Measurements from ENCODE around the gene CATSPERD. TPM values are rescaled to one million over a fixed set of nuclear protein-coding genes. Genes with fewer than 3 reads are reported as not detected.
A peak's percentile ranks its signal among the peaks of the same experiment; 100 is the strongest.

Gene CATSPERD
- total and polyA plus RNA-seq, 7 donors: not detected

- peak in 2 of 4 donors; percentile 3 to 6 for ATAC-seq
Measured at GRCh38 chr19:5782322-5782721, 61.9 kb downstream of the CATSPERD start.

GRCh38 chr19:5782945-5783919, 62.8 kb downstream of the CATSPERD start:
- 73 to 78% (median 75%) methylated on average over 46 to 48 of the region's 48 CpGs for WGBS, 3 donors
- DNase-seq (no peak), ATAC-seq (peak in 2 of 4 donors; percentile 16 to 28)
- H3K27ac ChIP-seq: no peak overlapping the region
- H3K36me3 ChIP-seq (ENCODE audit: insufficient read depth in 1 of 2, low read depth in 1 of 2): peaks cover 0 to 47% of the 10 kb centered on the region in 2 donors
- H3K9me3 ChIP-seq: no peaks in the 10 kb centered on the region
- no peak overlapping the region for H3K4me3 ChIP-seq
- intact Hi-C loops (cut with DNase I): no loop called here
- no peaks in the 10 kb centered on the region for H3K4me1 ChIP-seq
- TF ChIP-seq, protein P1, sequence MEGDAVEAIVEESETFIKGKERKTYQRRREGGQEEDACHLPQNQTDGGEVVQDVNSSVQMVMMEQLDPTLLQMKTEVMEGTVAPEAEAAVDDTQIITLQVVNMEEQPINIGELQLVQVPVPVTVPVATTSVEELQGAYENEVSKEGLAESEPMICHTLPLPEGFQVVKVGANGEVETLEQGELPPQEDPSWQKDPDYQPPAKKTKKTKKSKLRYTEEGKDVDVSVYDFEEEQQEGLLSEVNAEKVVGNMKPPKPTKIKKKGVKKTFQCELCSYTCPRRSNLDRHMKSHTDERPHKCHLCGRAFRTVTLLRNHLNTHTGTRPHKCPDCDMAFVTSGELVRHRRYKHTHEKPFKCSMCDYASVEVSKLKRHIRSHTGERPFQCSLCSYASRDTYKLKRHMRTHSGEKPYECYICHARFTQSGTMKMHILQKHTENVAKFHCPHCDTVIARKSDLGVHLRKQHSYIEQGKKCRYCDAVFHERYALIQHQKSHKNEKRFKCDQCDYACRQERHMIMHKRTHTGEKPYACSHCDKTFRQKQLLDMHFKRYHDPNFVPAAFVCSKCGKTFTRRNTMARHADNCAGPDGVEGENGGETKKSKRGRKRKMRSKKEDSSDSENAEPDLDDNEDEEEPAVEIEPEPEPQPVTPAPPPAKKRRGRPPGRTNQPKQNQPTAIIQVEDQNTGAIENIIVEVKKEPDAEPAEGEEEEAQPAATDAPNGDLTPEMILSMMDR (IDR thresholded peaks at IDR 0.05): no peak
- no peaks in the 10 kb centered on the region for H3K27me3 ChIP-seq (ENCODE audit: insufficient read depth in 3 of 3, low read length in 2 of 3)

More at GRCh38 chr19:5782322-5782721, 61.9 kb downstream of the CATSPERD start:
- intact Hi-C loops (cut with DNase I): no loop called here
- Histone ChIP-seq H3K4me1 (no peaks in the 10 kb centered on the region), H3K27ac (no peak overlapping the region), H3K27me3 (ENCODE audit: insufficient read depth in 3 of 3, low read length in 2 of 3) (no peaks in the 10 kb centered on the region), H3K4me3 (no peak overlapping the region), H3K36me3 (ENCODE audit: insufficient read depth in 1 of 2, low read depth in 1 of 2) (peaks cover 0 to 37% of the 10 kb centered on the region in 2 donors), H3K9me3 (no peaks in the 10 kb centered on the region)
- TF ChIP-seq, protein P1 (IDR thresholded peaks at IDR 0.05): no peak
- 77 to 84% (median 82%) methylated on average over 9 of the region's 9 CpGs for WGBS, 3 donors
- DNase-seq: no peak

DNA sequence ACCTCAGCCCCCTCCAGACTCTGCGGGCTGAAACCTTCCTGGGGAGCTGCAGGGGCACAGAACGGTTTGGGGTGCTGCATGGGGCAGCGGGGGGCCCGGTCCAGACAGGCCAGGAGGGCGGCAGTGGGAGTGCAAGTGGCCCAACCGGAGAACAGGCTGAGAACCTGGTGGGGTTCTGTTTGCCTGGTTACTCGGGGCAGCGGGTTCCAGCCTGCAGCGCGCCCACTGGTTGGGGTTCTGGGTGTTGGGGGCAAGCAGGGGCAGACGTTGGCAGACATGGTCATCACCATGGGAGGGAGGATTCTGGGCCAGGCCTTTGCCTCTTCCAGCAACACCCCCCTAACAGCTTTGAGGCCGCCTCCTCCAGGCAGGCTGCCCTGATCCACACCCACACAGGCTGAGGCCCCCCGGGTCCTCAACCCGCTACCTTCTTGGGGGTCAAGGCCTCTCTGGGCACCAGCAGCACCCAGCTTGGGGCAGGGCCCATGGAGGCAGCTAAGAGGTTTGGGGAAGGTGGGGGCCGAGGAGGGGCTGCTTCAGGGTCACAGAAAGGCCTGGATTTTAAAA, 64.2 kb downstream of the CATSPERD start, which contains the start of gene PRR22:
Gene PRR22, minus strand, starts transcription at position 166 of the 567 bp plus-strand sequence. Its CDS starts 86 bp downstream, at position 80.
- H3K4me3 ChIP-seq: no peak within 1 kb of the TSS
- ATAC-seq (peak in 1 of 4 donors; percentile 15), DNase-seq (no peak)
- H3K4me1 ChIP-seq: peaks cover under 1% of the 10 kb centered on the region
- H3K27ac ChIP-seq: no peak within 1 kb of the TSS
- H3K27me3 ChIP-seq (ENCODE audit: insufficient read depth in 3 of 3, low read length in 2 of 3): no peaks in the 10 kb centered on the region
- 88 to 94% (median 88%) methylated on average over 15 of the region's 15 CpGs for WGBS, 3 donors
- TF ChIP-seq, protein P1 (IDR thresholded peaks at IDR 0.05): no peak
- no peaks in the 10 kb centered on the region for H3K9me3 ChIP-seq
- peaks cover 4 to 61% of the 10 kb centered on the region in 2 donors for H3K36me3 ChIP-seq (ENCODE audit: insufficient read depth in 1 of 2, low read depth in 1 of 2)
- intact Hi-C loops (cut with DNase I): no loop called here

- H3K36me3 ChIP-seq (ENCODE audit: insufficient read depth in 1 of 2, low read depth in 1 of 2): peaks cover 4 to 66% of the 10 kb centered on the region in 2 donors
- WGBS, 3 donors: 89 to 91% (median 90%) methylated on average over 36 to 37 of the region's 37 CpGs
- no peak overlapping the region for H3K27ac ChIP-seq
Measured at GRCh38 chr19:5785423-5785822, 65.0 kb downstream of the CATSPERD start.

More at GRCh38 chr19:5785423-5785822, 65.0 kb downstream of the CATSPERD start:
- TF ChIP-seq, protein P1 (IDR thresholded peaks at IDR 0.05): no peak
- intact Hi-C loops (cut with DNase I): no loop called here
- Histone ChIP-seq H3K4me3 (no peak overlapping the region), H3K9me3 (no peaks in the 10 kb centered on the region), H3K27me3 (ENCODE audit: insufficient read depth in 3 of 3, low read length in 2 of 3) (no peaks in the 10 kb centered on the region), H3K4me1 (peaks cover 7% of the 10 kb centered on the region)
- DNase-seq (no peak), ATAC-seq (no peak)
